Nephron (organoid): ENCODE results near the gene SLC22A2.

Source experiments
- H3K27ac Mint-ChIP-seq, 3 experiments: 2 replicates each; pipeline ENCODE4 v1.8.0; 2020; ENCODE audit warnings: mixed read lengths in 3 of 3, mild to moderate bottlenecking in 2 of 3, moderate library complexity in 1 of 3
- H3K27me3 Mint-ChIP-seq: 2 replicates; pipeline ENCODE4 v1.8.0; 2021; ENCODE audit warnings: low read depth, mild to moderate bottlenecking, moderate library complexity, mixed read lengths
- H3K36me3 Mint-ChIP-seq: 2 replicates; pipeline ENCODE4 v1.8.0; 2020; ENCODE audit warnings: low read depth, mixed read lengths
- H3K4me1 Mint-ChIP-seq: 2 replicates; pipeline ENCODE4 v1.8.0; 2020; ENCODE audit warnings: mixed read lengths
- H3K4me3 Mint-ChIP-seq, 3 experiments: 2 replicates each; pipeline ENCODE4 v1.8.0; 2020; ENCODE audit warnings: mild to moderate bottlenecking in 3 of 3, mixed read lengths in 3 of 3, moderate library complexity in 2 of 3
- H3K9me3 Mint-ChIP-seq: 2 replicates; pipeline ENCODE4 v1.8.0; 2020; ENCODE audit warnings: mixed read lengths
- CTCF ChIP-seq, 3 experiments: fragments of 200-600 bp; sonication (generic); IDR thresholded peaks; one replicate each; pipeline ENCODE4 v1.5.0; 2021; ENCODE audit warnings: antibody characterized with exemption in 3 of 3; ENCODE audit not compliant: unreplicated experiment in 3 of 3

SLC22A2 gene

GRCh38 chr6:160259143-160259425 lies 463 bp upstream of the SLC22A2 start:
- no peaks in the 10 kb centered on the region for H3K36me3 Mint-ChIP-seq
- no peak overlapping the region for H3K4me3 Mint-ChIP-seq
- no peak for TF ChIP-seq CTCF (IDR thresholded peaks at IDR 0.05; ENCODE audit: unreplicated experiment in 3 of 3)
- H3K27ac Mint-ChIP-seq: peak overlapping the region; percentile 49 to 85 (median 69)
- H3K4me1 Mint-ChIP-seq: peaks cover 45% of the 10 kb centered on the region
- no peaks in the 10 kb centered on the region for H3K9me3 Mint-ChIP-seq
- peaks cover 23% of the 10 kb centered on the region for H3K27me3 Mint-ChIP-seq

- H3K4me3 Mint-ChIP-seq: no peak overlapping the region
- no peaks in the 10 kb centered on the region for H3K9me3 Mint-ChIP-seq
- peaks cover 36% of the 10 kb centered on the region for H3K4me1 Mint-ChIP-seq
- H3K36me3 Mint-ChIP-seq: no peaks in the 10 kb centered on the region
- no peak for TF ChIP-seq CTCF (IDR thresholded peaks at IDR 0.05; ENCODE audit: unreplicated experiment in 3 of 3)
- H3K27ac Mint-ChIP-seq: peak overlapping the region in 1 of 3 experiments; percentile 72
- peaks cover 23% of the 10 kb centered on the region for H3K27me3 Mint-ChIP-seq
Measured at GRCh38 chr6:160256445-160256844, 2.2 kb downstream of the SLC22A2 start.

GRCh38 chr6:160254467-160255312 lies 3.9 kb downstream of the SLC22A2 start:
- Mint-ChIP-seq H3K9me3 (no peaks in the 10 kb centered on the region), H3K27me3 (peaks cover 22% of the 10 kb centered on the region), H3K4me1 (peaks cover 30% of the 10 kb centered on the region), H3K27ac (peak overlapping the region; percentile 67 to 87 (median 68)), H3K4me3 (no peak overlapping the region), H3K36me3 (no peaks in the 10 kb centered on the region)
- no peak for TF ChIP-seq CTCF (IDR thresholded peaks at IDR 0.05; ENCODE audit: unreplicated experiment in 3 of 3)

GRCh38 chr6:160253714-160254113 lies 4.9 kb downstream of the SLC22A2 start:
- no peak for TF ChIP-seq CTCF (IDR thresholded peaks at IDR 0.05; ENCODE audit: unreplicated experiment in 3 of 3)
- Mint-ChIP-seq H3K4me3 (no peak overlapping the region), H3K27ac (peak overlapping the region in 1 of 3 experiments; percentile 87), H3K9me3 (no peaks in the 10 kb centered on the region), H3K4me1 (peaks cover 26% of the 10 kb centered on the region), H3K36me3 (no peaks in the 10 kb centered on the region), H3K27me3 (peaks cover 15% of the 10 kb centered on the region)

- H3K36me3 Mint-ChIP-seq: no peaks in the 10 kb centered on the region
- peaks cover 14% of the 10 kb centered on the region for H3K27me3 Mint-ChIP-seq
- no peak overlapping the region for H3K27ac Mint-ChIP-seq
- no peak for TF ChIP-seq CTCF (IDR thresholded peaks at IDR 0.05; ENCODE audit: unreplicated experiment in 3 of 3)
- H3K4me3 Mint-ChIP-seq: no peak overlapping the region
- peaks cover 26% of the 10 kb centered on the region for H3K4me1 Mint-ChIP-seq
- no peaks in the 10 kb centered on the region for H3K9me3 Mint-ChIP-seq
Measured at GRCh38 chr6:160253292-160253691, 5.3 kb downstream of the SLC22A2 start.
